GM21825 (cell line): ENCODE measurements around the gene ADAMTSL3.
"Not testable (repeated sequence)": the region's sequence is repeated elsewhere in the genome, so short reads cannot be mapped to it uniquely, and the experiment has no call there.

Source experiments
- ATAC-seq: cut with Tn5 transposase; IDR thresholded peaks from one replicate; pipeline ENCODE4 v1.9.1; 2021; ENCODE audit warnings: mild to moderate bottlenecking, moderate library complexity; ENCODE audit not compliant: unreplicated experiment

ADAMTSL3 gene

DNA sequence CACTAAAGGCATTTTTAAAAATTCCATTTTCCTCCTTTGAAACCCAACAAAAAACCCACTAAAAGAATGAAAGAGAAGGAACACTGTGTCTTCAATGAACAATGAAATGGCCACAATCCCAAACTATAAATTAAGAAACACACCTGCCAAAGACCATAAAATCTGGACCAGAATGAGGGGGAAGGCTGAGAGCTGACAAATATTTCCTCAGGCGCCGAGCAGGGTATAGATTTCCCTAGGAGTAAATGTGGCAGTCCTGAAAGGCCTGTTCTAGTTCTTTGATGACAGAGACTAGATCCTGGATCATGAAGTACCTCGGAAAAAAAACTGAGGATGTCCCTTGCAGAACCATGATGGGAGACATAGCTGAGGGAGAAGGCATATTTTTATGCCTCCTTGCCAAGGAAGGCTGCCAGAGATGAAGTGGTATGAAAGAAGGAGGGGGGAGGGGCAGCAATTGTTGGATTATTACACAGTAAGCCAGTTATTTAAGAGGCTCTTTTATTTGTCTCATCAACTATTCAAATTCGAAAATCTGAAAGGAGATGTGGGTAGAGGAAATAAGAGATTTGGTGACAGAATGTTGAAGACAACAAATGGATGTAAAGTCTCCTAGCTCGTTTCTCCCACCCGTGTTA lies 306.4 kb downstream of the ADAMTSL3 start:
- no peak for ATAC-seq

DNA sequence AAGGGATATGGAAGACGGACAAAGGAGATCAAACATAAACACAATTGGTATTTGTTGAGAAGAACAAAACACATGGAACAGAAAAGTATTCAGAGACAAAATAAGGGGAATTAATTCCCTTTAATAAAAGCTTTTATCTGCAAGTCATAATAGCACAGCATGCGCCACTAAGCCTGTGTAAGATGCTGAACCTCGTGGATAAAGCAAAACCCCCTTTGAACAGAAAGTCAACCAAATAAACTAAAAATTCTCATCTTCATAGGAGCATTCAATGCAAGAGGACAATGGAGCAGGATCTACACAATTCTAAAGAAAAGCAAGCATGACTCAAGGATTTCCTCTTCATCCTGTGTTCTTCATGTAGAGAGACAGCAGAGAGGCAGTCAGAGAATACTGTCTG lies 307.4 kb downstream of the ADAMTSL3 start:
- ATAC-seq: no peak

DNA sequence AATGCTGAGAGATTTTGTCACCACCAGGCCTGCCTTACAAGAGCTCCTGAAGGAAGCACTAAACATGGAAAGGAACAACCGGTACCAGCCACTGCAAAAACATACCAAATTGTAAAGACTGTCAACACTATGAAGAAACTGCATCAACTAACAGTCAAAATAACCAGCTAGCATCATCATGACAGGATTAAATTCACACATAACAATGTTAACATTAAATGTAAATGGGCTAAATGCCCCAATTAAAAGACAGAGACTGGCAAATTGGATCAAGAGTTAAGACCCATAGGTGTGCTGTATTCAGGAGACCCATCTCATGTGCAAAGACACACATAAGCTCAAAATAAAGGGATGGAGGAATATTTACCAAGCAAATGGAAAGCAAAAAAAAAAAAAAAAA lies 311.0 kb downstream of the ADAMTSL3 start:
- not testable (repeated sequence) for ATAC-seq

DNA sequence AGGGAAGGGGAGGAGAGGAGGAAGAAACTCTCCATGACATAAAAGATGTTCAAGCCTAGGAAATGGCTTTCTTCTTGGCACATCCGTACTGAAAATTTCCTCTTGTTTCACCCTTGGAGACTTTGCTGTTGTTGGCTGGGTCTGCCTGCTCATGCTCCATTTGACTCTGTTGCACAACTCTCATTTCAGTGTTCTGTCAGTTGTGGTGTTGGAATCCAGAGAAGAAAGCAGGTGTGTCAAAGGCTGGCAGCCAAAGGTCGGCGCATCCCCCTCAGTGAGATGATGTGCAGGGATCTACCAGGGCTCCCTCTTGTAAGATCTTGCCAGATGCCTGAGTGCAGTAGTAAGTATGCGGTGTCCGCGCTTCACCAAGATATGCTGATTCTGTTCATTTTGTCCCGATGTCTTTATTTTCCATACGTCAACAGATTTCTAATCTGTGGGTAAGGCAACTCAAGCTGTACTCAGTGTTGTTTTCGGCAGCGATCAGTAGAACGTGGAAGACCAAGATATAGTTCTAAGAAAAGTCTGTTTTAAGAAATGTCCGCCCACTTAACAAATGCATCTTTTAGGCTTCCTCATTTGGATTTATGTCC lies 316.5 kb downstream of the ADAMTSL3 start:
- no peak for ATAC-seq

DNA sequence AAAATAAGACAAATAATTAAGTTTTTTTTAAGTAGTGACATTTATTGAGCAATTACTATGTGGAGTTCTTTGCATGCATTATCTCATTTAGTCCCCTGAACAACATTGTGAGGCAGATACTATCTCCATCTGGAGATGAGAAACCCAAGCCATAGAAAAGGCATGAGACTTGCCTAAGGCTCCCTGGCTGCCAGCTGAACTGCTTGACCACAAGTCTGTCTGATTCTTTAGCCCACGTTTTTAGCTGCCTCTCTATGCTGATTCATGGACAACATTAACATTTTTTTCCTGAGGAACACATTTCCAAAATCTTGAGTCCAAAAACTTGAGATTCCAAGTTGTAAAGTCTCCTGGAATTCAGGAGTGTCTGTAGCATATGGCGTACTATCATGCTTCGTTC lies 318.1 kb downstream of the ADAMTSL3 start:
- ATAC-seq: no peak

DNA sequence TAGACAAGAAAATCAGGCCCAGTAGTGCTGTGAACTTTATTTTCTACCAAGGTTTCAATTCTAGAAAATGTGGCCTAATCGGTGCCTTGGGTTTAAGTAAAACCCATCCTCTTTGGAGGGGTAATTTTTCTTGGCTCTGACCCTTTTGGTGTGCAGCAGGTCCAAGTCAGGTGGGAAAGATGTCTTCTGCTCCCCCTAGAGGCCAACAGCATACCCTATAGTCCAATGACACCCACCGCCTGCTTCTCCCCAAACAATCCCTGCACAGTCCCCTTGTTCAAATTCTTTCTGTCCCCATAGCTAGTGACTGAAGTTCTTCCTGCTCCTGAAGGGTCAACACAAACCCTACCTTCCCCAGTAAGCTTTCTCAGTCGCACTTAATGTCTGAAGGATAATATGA lies 319.9 kb downstream of the ADAMTSL3 start:
- ATAC-seq: no peak

DNA sequence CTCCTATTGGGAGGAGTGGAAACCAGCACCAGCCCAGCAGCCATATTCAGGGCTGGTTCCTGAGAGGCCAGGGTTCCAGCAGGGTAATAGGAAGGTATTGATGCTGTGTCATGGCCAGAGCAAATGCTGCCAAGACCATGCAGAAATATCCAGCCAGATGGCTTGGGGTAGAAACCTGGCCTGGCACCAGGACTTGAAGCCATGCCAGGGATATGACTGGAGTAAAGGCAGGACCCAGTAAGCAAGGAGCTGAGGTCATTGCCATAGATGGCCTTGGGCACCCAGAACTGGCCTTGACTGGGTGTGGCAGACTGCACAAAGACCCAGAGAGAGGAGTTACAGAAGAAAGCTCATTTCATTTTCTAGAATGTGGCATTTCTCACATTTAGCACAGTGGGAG lies 324.1 kb downstream of the ADAMTSL3 start:
- ATAC-seq: no peak

DNA sequence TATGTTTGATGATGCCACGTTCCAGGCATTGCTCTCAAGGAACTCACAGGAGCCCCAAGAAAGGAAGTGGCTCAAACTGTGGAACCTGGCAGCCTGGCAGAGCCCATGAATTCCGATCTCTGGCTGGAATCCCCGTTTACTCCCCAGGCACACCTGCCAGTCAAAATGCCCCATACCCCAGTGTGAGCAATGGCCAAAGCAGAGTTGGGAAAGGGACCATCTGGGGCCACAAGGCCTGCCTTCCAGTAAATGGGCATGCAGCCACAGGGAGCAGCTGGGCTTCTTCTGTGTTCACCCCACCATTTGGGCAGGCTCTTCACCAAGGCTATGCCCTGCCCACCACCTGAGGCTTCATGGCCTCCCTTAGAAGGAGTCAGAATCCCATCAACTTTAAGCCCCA lies 324.7 kb downstream of the ADAMTSL3 start:
- ATAC-seq: no peak

DNA sequence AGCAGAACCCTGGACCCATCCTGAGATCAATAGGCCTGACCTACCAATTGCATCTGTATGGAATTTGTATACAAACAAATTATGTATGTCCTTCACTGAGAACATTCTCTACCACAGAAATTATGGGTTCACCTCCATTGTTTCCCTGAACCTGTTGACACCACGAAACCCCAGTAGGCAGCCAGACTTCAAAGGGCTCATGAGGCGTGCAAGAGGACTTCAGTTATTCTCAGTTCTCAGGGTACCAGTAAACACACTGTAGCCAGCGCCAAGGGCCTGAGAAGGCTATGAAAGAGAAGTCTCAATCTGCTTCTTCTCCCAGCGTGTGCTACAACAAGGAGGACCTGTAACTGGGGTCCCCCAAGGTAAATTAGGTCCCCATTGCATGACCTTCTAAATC lies 326.7 kb downstream of the ADAMTSL3 start:
- no peak for ATAC-seq

DNA sequence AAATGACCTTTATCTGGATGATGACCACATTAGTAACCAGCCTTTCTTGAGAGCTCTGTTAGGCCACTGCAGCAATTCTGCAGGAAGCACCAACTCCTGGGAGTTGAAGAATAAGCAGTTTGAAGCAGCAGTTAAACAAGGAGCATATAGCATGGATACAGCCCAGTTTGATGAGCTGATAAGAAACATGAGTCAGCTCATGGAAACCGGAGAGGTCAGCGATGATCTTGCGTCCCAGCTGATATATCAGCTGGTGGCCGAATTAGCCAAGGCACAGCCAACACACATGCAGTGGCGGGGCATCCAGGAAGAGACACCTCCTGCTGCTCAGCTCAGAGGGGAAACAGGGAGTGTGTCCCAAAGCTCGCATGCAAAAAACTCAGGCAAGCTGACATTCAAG lies 328.8 kb downstream of the ADAMTSL3 start:
- no peak for ATAC-seq

DNA sequence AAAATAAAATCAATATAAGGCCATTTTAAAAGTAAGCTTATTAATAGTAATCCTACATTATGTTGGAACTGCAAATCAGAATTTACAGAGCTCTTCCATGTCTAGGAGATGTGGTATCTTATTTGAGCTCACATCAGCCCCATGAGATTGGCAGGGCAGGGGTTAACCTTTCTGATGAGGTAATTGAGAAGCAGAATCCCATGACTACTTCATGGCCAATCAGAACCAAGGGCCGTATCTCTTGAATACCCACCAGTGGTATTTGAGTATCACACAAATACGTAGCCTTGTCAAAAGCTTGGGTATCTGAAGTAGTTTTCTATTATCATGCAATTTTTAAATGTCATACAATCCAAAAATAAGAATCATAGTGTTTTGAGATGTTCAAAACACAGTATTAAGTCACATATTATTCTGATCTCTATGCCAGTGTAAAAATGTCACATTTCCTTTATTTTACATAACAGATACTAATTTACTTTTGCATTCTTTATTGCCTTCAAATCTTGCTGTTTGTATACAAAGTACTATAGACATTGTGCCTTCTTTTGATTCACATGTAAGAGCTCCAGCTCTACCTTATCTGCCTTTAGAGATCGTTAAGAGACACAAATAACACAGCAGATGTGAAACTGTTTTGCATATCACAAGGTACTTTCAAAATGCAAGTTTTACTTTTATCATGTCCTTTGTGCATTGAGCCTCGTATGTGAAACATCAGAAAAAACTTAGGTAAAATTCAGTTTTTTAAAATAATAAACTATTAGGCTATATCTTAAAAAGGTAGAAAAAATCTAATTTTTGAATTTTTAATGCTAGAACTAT lies 329.9 kb downstream of the ADAMTSL3 start:
- ATAC-seq: peak; percentile 77

DNA sequence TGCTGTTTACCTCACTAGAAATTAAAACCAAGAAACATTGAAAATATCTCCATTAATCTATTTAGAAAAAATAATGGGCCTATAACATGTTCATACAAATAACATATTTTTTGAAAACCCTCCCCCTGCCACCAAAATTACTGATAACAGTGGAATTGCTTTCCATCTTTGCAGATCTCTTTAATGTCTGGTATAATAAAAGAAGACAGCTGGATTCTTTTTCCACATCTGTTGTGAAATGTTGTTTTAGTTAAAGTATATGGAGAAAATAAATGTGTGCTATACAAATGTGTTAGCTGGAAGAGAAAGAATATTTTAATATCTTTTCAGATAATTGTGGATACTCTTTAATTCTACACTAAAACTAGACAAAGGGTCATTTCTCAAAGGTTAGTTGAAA lies 330.7 kb downstream of the ADAMTSL3 start:
- no peak for ATAC-seq

DNA sequence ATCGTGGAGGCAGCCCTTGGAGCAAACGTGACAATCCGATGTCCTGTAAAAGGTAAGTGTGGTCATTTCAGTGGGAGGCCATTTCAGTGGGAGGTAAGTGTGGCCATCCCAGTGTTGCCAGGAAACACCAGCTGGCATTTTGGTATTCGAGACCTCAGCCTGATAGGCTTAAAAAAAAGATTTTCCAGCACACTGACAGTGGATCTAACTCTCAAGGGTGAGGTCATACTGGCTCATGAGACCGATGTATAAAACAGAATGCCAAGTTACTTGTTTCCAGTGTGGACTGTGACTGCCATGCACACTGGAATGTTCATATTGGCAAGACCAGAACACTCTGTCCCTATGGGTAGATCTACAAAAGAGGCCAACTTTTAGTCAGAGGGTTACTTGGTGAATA lies 337.2 kb downstream of the ADAMTSL3 start:
- ATAC-seq: no peak

DNA sequence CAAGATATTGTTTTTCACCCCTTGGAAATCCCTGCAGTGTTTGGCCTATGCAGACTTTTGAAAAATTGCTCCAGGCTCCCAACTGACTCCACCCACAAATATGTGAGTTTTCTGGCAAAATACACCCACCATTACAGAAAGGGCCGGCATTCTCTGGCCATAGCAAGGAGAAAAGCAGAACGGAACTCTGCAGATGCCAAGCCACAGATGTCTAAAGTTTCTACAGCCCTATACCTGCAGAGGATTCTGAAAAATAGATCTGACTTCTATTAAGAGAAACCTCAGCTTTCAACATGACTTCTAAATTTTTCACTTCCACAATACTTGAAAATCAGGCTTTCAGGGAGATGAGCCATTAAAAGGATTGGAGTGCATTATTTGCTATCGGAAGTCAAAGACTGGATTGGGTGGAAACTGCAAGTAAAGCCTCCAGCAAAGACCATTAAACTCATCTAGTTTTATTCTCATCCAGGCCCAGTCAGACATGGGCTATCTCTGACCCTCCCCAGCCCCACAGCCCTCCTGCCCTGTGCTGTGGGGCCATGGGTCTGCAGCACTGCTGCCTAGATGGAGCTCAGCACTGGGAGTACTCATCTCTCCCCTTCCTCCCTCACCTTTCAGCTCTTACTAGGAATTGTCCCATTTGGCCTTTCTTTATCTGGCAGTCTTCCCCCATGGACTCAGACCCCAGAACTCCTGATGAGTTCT lies 338.6 kb downstream of the ADAMTSL3 start:
- no peak for ATAC-seq

DNA sequence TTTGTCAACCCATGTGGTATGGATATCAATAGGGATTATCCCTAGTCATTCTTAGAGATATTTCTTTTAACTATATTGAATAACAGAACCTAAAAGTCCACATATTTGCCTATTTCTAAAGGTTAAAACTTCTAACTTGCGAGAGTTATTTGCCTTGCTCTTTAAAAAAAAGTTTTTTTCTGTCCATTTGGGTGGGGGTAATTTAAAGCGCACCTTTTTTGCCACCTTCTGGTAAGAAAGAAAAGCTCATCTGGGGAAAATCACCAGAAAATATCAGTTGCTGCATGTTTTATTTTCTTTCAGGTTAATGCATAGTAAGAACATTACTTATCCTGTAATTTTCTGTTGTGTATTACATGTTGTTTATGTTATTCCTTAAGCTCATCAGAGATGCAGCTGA lies 339.7 kb downstream of the ADAMTSL3 start:
- no peak for ATAC-seq

DNA sequence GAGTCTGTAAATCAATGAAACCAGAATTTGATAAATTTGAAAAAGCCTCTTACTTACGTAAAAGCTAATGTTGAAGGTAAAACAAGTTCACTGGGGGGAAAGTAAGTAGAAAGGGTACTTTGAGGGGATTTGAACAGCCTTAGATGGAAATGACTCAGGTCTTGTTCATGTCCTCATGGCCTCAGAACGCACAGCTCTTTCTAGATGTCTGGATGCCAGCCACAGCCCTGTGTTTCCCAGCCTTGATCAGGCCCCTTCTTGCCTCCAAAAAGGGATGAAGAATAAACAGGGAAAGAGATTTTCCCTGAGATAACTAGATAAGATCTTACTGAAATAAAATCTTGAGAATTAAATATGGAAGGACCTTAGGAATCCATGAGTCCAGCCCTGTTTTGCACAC lies 344.6 kb downstream of the ADAMTSL3 start:
- ATAC-seq: no peak

DNA sequence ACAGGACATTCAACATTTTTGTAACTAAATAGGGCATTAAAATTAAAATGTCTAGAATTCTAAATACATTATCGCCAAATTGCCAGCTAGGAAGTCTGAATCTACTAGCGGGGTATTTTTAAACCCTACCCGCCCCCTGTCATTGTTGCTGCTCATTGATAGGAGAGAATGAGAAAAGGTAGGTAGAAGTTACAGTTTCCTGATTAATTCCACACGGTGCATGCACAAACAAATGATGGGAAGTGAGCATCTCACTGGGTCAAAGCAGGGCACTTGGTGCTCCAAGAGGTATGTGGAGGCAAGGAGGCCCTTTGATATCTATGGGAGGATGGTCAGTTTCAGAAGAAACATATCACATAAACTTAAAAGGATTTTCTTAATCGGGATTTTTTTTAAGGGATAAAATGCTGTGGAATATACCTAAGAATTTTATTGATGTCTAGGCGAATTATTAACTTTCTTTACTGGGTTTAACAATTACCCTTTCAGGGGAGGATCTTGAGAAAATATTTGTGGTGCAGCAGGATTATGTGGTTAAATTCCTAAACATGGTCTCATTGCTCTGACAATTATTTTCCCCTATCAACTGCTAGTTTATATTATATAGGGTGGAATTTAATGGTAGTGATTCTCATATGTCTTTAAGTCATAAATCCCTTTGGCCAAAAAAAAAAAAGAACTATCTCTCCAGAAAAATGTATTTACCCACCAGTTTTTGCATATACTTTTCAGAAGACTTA lies 345.6 kb downstream of the ADAMTSL3 start:
- no peak for ATAC-seq

DNA sequence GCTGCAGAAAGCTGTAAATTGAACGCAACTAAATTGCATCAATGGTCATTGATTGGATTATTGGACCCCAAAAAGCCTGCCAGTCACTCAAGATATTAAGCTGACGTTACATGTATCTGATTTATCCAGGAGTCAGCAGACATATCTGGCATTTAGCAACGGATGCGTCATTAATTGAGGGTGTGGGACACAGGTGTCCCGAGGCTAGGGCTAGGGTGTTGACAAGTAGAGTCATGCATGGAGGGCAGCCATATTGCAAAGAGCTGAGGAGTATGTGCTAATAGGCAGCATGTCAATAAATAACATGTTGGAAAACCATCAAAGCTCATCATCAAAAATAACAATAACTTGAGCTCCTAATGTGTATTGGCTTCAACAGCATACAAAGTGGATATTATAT lies 347.1 kb downstream of the ADAMTSL3 start:
- ATAC-seq: no peak

DNA sequence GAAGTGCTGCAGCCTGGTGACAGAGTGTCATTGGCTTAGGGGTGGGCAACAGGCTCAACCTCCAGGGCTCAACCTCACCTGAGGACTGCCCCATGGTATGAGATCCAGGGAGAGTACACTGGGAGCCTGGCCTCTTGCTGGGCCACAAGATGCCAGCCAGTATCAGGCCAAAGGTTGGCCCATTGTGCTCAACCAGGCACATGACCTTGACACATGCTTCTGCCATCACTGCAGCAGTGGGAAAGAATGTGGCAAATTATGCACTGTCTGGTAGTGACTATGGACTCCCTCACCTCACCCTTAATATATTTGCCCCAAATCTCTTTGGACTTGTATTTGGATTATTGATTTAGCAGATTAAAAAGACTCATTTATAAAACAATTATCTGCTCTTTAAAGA lies 347.7 kb downstream of the ADAMTSL3 start:
- ATAC-seq: no peak

DNA sequence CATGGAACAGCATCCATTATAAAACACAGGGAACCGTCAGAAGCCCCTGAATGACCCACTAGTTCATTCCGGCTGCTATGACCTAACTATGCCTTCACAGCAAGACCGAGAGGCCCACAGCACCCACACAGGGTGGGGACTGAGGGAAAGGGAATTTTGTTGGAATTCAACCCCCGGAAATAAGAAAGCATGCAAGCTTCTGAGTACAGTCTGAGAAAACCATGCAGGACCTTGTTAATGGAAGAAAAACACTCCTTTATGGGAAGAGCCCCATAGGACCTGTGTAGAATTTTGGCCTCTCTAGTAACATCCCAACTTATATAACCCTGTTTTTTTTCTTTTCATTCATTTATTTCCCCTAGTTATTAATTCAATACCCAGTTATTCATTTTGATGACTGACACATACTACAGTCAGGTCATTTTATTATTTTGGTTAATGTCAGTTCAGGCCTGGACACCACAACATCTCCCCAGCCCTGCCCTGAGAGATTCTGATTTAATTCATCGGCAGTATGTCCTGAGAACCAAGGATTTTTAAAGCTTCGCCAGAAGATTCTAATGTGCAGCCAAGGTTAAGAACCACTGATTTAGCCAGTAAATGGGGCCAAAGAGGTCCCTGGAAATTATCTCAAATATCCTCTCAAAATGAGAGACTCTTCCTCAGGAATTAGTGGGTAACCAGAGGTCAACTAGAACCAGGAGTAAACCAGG lies 350.0 kb downstream of the ADAMTSL3 start:
- no peak for ATAC-seq
